Spinal cord (tissue), 10 donors: ENCODE measurements around the gene EHMT1. TPM values are rescaled to one million over a fixed set of nuclear protein-coding genes. Genes with fewer than 3 reads are reported as not detected.
A peak's percentile ranks its signal among the peaks of the same experiment; 100 is the strongest.
"Not testable (repeated sequence)": the region's sequence is repeated elsewhere in the genome, so short reads cannot be mapped to it uniquely, and the experiment has no call there.

Source experiments
- DNase-seq, 6 donors: peaks; one replicate each; pipeline versions ENCODE4 v3.0.0 to v3.0.0-alpha.2; 2013 to 2015; ENCODE audit warnings: low spot score in 6 of 6, low read depth in 4 of 6
- H3K27ac ChIP-seq: one replicate; pipeline ENCODE4 v1.5.1; 2013; ENCODE audit warnings: low read depth, low read length, control low read depth
- H3K27me3 ChIP-seq: one replicate; pipeline ENCODE4 v1.6.1; 2013; ENCODE audit warnings: low read length; ENCODE audit not compliant: control insufficient read depth, insufficient read depth
- H3K36me3 ChIP-seq: one replicate; pipeline ENCODE4 v1.6.1; 2013; ENCODE audit warnings: low read length; ENCODE audit not compliant: control insufficient read depth, insufficient read depth
- H3K4me1 ChIP-seq: one replicate; pipeline ENCODE4 v1.6.1; 2013; ENCODE audit warnings: low read length; ENCODE audit not compliant: control insufficient read depth, insufficient read depth
- H3K4me3 ChIP-seq: one replicate; pipeline ENCODE4 v1.5.1; 2013; ENCODE audit warnings: low read depth, low read length, control low read depth
- H3K9me3 ChIP-seq: one replicate; pipeline ENCODE4 v1.6.1; 2013; ENCODE audit warnings: low read length; ENCODE audit not compliant: control insufficient read depth, insufficient read depth
- WGBS: methylation state at CpG from one replicate; pipeline ENCODE4 v1.1.5; 2013; ENCODE audit warnings: missing lambda C conversion rate; ENCODE audit not compliant: insufficient coverage; 5-methylcytosine and 5-hydroxymethylcytosine counted together
- polyA plus RNA-seq, 2 donors: library from polyadenylated mRNA; unstranded; fragments of 120-200 nt; gene quantifications; one replicate each; pipeline ENCODE4 v1.2.1, GENCODE V29; 2013; ENCODE audit not compliant: insufficient read length in 2 of 2
- total RNA-seq, 2 donors: library from RNA; depleted of rRNA in 1 of 2; stranded (reverse); fragments of 120-200 nt in 1 of 2; fragments of >200 nt in 1 of 2; gene quantifications; one replicate each; pipeline versions ENCODE4 v1.2.3 to v1.2.4, GENCODE V29; 2013 to 2014
- donor health status: healthy.

The EHMT1 gene
- total and polyA plus RNA-seq, 4 donors = 35.8 to 86.2 (median 57.1) TPM

DNA sequence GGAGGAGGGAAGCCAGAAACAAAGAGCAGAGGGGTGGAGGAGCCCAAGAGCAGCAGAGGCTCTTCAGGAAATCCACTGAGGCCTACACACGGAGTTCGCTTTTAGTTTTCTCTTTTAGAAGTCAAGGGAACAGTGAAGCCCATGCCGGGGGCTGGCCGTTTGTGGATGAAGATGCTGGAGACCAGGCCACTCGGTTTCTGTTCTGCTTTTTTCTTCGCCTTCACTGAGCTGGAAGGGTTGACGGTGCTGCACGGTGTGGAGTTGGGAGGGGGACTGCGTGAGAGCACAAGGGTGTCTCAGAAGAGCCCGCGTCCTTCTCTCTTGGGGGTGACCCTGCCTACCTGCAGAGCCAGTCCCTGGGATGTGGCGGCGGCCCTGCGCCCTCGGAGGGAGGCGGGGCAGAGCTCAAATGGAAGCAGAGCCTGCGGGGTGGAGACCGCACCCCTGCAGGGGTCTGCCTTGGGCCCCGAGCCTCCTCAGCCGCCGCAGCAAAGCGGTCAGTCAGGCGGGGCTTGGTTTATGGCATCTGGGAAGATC is 190.3 kb downstream of the EHMT1 start:
- Histone ChIP-seq H3K27me3 (no peaks in the 10 kb centered on the region), H3K4me3 (no peak overlapping the region), H3K4me1 (peaks cover 5% of the 10 kb centered on the region), H3K27ac (no peak overlapping the region), H3K9me3 (no peaks in the 10 kb centered on the region), H3K36me3 (peaks cover 63% of the 10 kb centered on the region)
- 62% methylated on average over 20 of the region's 23 CpGs for WGBS
- peak in 1 of 6 donors; percentile 14 for DNase-seq

DNA sequence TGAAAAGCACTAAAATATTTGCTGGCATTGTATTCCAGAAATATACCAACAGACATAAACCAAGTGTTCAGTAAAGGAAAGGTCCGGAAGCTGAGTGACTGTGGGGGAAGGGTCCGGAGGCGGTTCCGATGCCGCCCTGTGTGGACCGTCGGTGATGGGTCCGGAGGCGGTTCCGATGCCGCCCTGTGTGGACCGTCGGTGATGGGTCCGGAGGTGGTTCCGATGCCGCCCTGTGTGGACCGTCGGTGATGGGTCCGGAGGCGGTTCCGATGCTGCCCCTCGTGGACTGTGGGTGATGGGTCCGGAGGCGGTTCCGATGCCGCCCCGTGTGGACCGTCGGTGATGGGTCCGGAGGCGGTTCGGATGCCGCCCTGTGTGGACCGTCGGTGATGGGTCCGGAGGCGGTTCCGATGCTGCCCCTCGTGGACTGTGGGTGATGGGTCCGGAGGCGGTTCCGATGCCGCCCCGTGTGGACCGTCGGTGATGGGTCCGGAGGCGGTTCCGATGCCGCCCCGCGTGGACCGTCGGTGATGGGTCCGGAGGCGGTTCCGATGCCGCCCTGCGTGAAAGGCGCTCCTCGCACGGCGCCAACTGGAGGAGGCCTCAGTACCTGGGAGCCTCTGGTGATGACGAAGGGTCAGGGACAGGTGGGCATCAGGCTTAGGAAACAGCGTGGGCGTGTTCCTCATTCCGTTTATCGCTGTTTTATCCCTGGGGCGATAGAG is 191.1 kb downstream of the EHMT1 start:
- not testable (repeated sequence) for H3K4me3 ChIP-seq, H3K27me3 ChIP-seq, DNase-seq, H3K9me3 ChIP-seq, H3K4me1 ChIP-seq, H3K27ac ChIP-seq
- peaks cover 71% of the 10 kb centered on the region for H3K36me3 ChIP-seq
- 94% methylated on average over 41 of the region's 69 CpGs for WGBS

DNA sequence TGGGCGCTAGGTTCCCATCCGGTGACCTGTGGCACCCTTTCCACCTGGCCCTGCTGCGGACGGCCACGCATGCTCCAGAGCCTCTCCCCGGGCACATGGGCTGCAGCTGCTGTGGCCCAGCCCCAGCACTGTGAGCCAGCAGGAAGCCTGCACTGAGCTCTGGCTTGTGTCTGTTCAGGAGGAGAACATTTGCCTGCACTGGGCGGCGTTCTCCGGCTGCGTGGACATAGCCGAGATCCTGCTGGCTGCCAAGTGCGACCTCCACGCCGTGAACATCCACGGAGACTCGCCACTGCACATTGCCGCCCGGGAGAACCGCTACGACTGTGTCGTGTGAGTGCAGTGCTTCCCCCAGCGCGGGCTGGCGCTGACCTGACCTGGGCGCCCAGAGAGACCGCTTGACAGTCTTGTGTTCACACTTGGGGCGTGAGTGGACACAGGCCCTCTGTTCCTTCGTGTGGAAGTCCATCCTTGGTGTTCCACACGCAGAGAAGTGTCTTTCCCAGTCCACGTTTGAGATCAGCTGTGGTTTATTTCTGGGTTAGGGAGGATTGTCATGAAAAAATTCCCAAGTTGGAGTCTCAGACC is 192.6 kb downstream of the EHMT1 start:
- Histone ChIP-seq H3K9me3 (no peaks in the 10 kb centered on the region), H3K36me3 (peaks cover 78% of the 10 kb centered on the region), H3K27me3 (no peaks in the 10 kb centered on the region), H3K4me3 (no peak overlapping the region), H3K27ac (no peak overlapping the region), H3K4me1 (peaks cover 5% of the 10 kb centered on the region)
- DNase-seq = no peak
- WGBS = 86% methylated on average over 28 of the region's 30 CpGs

DNA sequence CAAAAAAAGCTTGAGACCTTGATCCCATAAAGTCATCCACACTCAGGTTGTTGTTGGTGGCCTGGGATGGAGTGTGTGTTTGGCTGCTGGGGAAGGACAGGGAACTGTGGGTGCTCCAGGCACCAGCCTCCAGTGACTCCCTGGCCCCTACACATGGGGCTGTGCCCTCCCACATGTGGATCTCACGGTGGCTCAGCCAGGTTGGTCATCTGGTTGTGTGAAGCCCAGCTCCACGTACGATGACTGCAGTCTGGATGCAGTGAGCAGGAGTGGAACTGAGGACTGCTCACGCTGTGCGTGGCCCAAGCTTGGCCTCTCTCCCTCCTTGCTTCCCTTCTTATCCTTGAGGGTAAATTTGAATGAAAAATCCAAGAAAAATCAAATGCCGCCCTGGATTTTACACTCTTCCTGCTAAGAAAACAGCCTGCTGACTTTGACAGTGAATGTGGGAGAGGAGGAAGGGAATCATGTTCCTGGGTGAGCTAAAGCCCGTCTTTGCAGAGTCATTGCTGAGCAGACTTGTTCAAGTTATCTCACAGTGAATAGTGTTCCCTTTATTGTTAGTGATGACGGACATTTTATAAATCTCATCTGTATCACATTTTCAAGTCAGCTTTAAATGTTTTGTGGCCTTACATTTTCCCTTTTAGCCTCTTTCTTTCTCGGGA is 193.7 kb downstream of the EHMT1 start:
- no peaks in the 10 kb centered on the region for H3K27me3 ChIP-seq
- H3K9me3 ChIP-seq = peaks cover 2% of the 10 kb centered on the region
- H3K36me3 ChIP-seq = peaks cover 89% of the 10 kb centered on the region
- 100% methylated on average over 3 of the region's 9 CpGs for WGBS
- H3K4me1 ChIP-seq = peaks cover 5% of the 10 kb centered on the region
- no peak overlapping the region for H3K27ac ChIP-seq
- DNase-seq = no peak
- H3K4me3 ChIP-seq = no peak overlapping the region

DNA sequence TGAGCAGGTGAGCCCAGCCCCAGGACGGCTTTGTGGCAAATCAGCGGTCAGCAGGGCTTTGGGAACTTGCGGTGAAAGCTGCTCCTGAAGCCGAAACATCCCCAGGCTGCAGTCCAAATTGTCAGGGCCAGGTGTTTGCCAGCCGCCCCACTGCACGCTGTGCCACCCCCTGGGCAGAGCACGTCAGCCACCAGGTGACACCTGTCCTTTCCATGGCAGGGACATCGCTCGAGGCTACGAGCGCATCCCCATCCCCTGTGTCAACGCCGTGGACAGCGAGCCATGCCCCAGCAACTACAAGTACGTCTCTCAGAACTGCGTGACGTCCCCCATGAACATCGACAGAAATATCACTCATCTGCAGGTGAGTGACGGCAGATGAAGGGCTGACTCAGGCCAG is 194.4 kb downstream of the EHMT1 start:
- Histone ChIP-seq H3K4me1 (peaks cover 5% of the 10 kb centered on the region), H3K27me3 (no peaks in the 10 kb centered on the region), H3K4me3 (no peak overlapping the region), H3K27ac (no peak overlapping the region), H3K9me3 (peaks cover 5% of the 10 kb centered on the region), H3K36me3 (peaks cover 89% of the 10 kb centered on the region)
- no peak for DNase-seq
- WGBS = 96% methylated on average over 19 of the region's 19 CpGs

DNA sequence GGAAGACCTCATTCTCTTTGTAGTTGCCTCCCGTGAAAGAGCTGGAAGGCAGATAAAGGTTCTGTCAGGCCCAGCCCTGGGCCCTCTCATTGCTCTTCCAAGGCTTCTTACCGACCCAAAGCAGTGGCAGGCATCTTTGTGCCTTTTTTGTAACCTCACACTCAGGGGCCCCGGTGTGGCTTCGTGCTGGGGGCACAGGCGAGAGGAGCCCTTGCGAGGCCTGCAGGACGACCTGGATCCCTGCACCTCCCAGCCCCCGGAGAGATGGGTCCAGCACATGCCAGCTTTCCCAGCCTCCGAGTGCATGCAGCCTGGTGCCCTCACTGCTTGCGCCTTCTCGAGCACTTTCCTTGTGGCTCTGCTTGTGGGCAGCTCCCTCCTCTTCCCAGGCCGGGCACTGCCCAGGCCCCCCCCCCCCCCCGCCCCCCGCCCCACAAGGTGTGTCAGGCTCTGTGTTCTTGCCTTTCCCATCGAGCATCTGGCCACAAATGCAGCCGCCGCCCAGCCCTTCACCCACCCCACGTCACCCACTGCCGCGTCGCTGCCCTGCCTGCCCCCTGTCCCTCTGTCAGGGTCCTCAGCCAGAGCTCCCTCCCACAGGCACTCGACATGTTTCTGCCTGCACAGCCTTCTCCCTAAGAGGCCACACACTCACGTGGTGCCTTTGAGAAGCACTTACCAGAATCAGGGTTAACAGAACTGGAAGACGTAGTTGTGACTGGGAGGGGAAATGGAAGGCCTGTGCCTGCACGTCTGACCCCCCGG is 195.0 kb downstream of the EHMT1 start:
- peaks cover 5% of the 10 kb centered on the region for H3K9me3 ChIP-seq
- no peak overlapping the region for H3K27ac ChIP-seq
- H3K4me1 ChIP-seq = peaks cover 5% of the 10 kb centered on the region
- peaks cover 89% of the 10 kb centered on the region for H3K36me3 ChIP-seq
- no peak for DNase-seq
- 94% methylated on average over 22 of the region's 26 CpGs for WGBS
- no peaks in the 10 kb centered on the region for H3K27me3 ChIP-seq
- no peak overlapping the region for H3K4me3 ChIP-seq

DNA sequence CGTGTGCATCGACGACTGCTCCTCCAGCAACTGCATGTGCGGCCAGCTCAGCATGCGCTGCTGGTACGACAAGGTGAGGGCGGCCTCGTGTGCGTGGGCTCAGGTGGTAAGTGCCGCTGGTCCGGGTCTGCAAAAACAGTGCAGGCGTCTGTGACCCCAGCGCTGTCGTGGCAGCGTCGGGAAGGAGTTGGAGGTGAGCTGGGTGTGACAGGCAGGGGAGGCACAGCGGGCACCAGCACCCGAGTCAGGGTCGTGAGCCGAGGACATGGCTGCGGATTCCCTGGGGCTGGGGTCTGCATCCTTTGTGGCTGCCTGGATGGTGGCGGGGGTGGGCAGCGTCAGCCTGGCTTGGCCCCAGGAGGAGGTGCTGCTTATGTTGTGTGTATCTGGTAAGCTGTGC is 195.6 kb downstream of the EHMT1 start:
- WGBS = 95% methylated on average over 23 of the region's 23 CpGs
- Histone ChIP-seq H3K27me3 (no peaks in the 10 kb centered on the region), H3K9me3 (peaks cover 5% of the 10 kb centered on the region), H3K4me3 (no peak overlapping the region), H3K27ac (no peak overlapping the region), H3K4me1 (peaks cover under 1% of the 10 kb centered on the region), H3K36me3 (peaks cover 86% of the 10 kb centered on the region)
- DNase-seq = no peak

DNA sequence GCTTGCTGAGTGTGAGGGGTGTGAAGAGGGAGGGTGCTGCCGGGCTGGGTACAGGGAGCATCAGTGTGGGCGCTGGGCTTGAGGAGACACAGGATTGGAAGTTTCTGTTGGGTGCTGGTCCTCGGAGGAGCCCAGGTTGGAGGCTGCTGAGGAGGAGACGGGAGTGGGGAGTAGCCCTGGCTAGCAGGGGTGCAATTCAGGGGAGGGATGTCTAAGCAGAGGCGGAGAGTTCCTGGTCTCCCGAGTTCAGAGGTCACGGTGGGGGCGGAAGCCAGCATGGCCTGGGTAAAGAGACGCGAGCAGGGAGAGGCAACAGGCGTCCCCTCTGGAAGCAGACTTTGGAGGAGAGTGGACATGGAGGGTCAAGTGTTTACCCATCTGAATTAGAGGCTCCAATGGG is 196.0 kb downstream of the EHMT1 start:
- Histone ChIP-seq H3K4me1 (no peaks in the 10 kb centered on the region), H3K36me3 (peaks cover 86% of the 10 kb centered on the region), H3K27ac (no peak overlapping the region), H3K4me3 (no peak overlapping the region), H3K27me3 (no peaks in the 10 kb centered on the region), H3K9me3 (peaks cover 5% of the 10 kb centered on the region)
- WGBS = 90% methylated on average over 11 of the region's 11 CpGs
- DNase-seq = no peak
